Right ventricle myocardium inferior (tissue), 1 donor: ENCODE results near the gene MVB12B. TPM values are rescaled to one million over a fixed set of nuclear protein-coding genes. Genes with fewer than 3 reads are reported as not detected.
A peak's percentile ranks its signal among the peaks of the same experiment; 100 is the strongest.

Source experiments
- ATAC-seq: fragments of 200-7000 bp; cut with Tn5 transposase; one replicate; pipeline ENCODE4 v1.9.1; 2020; ENCODE audit warnings: mild to moderate bottlenecking, moderate library complexity
- DNase-seq: peaks from one replicate; pipeline ENCODE4 v3.0.0; 2021; ENCODE audit errors: missing footprints
- intact Hi-C: fragments of 100-400 bp; cut with DNase I; formaldehyde crosslinking; loops from one replicate; pipeline ENCODE4 v1.11.0; 2022
- total RNA-seq: library from RNA; stranded (reverse); fragmentation: NEBNext Ultra II Directional; extraction: Animal tissue kit (Norgen Biotek cat#: 25700); gene quantifications from one replicate; pipeline ENCODE4 v1.2.1, GENCODE V29; 2021
- donor health status: DM: no; HTN: yes; CAD: no; lungs with severe emphysema.

The MVB12B gene
- total RNA-seq, 1 donor from 2014 or later: 12.7 TPM

GRCh38 chr9:126499911-126500599 is 173.4 kb downstream of the MVB12B start:
- DNase-seq: no peak
- intact Hi-C loops: loop anchor here (5.0 to 10.0 kb wide), 3 partner anchors 192 to 1095 kb away; no protein-coding TSS in a partner anchor
- ATAC-seq: no peak

- DNase-seq: peak; percentile 91
- intact Hi-C loops: loop anchor here (1.0 to 5.0 kb wide), 3 partner anchors 58 to 282 kb away; no protein-coding TSS in a partner anchor
Observed at GRCh38 chr9:126500600-126501382, 174.2 kb downstream of the MVB12B start.

GRCh38 chr9:126501383-126502331 is 175.0 kb downstream of the MVB12B start:
- DNase-seq (no peak), ATAC-seq (no peak)
- intact Hi-C loops: loop anchor here (1.0 to 5.0 kb wide), 3 partner anchors 57 to 281 kb away; no protein-coding TSS in a partner anchor

More at GRCh38 chr9:126500600-126501382, 174.2 kb downstream of the MVB12B start:
- peak; percentile 75 for ATAC-seq

DNA sequence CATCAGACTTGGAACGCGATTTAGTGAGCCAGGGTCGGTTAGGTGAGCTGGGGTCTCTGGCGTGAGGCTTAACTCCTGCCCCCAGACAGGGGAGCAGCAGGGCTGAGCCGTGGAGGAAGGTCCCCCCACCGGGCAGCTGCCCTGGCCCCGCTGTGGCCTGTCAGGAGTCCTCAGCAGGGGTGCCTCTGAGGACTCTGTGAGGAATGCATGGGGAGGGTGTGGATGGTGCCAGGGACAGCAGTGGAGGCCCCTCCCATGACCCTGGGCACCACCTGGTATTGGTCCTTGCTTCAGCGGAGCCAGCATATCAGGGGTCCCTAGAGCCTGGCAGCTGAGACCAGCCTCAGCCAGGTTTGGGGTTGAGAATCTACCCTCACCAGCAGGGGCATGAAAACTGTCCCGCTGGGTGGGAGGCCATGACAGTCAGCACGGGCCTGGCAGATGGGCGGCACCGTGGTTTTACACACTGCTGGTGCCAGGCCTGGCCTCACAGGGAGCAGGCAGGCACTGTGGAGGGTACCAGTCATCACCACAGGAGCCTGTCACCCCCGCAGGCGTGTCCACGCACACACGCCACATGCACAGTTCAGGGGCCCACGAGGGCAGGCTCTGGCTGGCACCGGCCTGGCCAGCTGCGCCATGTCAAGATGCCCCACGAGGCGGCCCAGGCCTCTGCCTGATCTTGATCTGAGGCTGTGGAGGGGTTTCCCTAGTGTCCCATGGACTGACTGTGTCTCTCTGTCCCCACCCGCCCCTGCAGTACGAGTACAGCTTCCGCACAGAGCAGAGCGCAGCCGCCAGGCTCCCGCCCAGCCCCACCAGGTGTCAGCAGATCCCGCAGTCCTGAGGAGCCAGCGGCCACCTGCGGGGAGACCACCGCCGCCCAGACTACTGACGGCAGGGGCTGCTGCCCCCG is 176.0 kb downstream of the MVB12B start:
- DNase-seq: no peak
- ATAC-seq: no peak
- intact Hi-C loops: loop anchor here (5.0 kb wide), 2 partner anchors 190 to 280 kb away; no protein-coding TSS in a partner anchor

DNA sequence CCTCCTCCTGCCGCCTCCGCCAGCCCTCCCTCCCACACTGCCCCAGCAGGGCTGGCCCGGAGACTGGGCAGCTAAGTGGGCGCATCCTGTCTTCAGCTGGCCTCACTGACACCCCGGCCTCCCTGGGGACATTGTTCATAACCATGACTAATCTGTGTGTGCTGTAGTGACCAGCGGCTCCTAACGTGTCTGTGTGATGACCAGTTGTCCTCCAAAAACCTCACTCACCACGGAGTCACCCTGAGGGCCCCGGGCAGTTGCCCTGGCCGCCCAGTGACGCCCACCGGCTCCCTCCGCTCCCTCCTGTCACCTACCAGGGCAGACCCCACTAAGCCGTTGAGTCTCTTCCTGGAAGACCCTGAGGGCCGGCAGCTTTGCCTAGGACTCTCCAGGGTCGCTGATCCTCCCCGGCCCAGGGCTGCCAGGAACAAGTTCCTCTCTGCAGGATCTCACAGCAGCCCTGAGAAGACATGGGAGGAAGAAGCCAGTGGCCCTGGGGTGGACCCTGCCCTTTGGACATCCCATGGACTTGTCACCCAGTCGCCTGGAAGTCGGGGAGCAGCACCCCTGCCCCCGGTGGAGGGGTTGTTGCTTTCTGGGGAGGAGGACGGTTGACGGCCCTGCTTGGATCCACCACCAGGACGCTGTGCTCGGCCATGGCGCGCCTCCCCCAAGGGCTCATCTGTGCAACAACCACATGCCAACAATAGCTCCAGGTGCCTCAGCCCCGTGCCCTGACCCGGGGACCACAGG is 176.9 kb downstream of the MVB12B start:
- intact Hi-C loops: loop anchor here (5.0 kb wide), 2 partner anchors 189 to 279 kb away; no protein-coding TSS in a partner anchor
- ATAC-seq (no peak), DNase-seq (no peak)

DNA sequence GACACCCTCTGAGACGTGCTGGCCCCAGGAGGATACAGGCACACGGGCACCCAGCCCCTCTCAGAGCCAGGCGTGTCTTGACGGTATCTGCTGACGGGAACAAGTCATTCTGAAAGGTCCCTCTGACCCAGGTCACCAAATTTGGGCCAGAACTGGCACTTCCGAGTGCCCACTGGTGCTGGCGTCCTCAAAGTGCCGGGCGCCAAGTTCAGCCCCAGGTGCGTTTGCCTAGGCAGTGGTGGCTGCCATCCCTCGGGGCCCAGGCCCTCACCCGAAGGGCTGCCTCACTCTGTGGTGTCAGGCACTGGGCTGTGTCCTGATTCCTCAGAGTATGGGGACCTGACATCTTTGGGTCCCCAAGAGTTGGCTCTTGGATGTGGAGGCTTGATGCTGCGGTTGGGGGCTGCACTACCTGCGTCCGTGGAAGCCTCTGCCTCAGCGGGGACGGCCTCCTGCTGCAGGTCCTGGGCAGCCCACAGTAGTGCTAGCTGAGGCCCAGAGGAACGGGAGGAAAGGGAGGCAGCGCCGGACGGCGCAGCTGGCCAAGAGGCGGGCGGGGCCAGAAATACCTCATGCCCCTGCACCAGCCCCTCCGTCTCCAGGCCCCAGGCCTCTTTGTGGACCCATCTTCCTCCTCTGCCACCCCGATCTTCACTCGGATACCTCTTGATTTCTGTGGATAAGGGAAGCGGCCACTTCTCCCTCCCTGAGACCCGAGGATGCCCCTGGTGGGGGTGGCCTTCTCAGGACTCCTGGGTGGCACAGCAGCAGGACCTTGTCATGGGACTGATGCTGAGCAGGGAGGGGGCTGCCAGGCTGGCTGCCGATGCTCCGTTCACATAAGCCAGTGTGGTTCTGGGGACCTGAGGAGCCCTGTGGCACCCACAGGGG is 177.7 kb downstream of the MVB12B start:
- no peak for DNase-seq

DNA sequence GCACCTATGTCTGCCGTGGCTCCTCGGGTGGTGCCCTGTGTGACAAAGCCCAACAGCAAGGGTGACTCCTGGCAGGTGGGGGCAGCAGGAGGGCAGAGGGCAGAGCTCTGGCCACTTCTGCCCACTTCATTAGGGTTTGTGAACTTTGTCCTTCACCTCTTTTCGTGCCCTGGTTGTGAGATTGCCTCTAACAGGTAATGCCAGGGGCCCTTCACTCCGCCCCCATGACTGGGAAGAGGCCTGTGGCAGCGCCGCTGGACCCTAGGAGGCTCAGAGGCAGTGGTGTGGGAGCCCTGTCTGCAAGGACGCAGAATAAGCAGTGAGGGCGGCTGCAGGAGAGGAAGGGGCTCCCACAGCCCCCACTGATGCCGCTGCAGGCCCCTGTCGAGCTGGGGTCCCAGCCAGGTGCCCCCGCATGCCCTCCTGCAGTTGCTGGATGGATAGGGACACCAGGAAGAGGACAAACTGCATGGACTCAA is 178.4 kb downstream of the MVB12B start:
- intact Hi-C loops: loop anchor here (5.0 kb wide), 2 partner anchors 187 to 277 kb away; no protein-coding TSS in a partner anchor
- ATAC-seq (no peak), DNase-seq (no peak)

More for the DNA sequence above, 177.7 kb downstream of the MVB12B start:
- no peak for ATAC-seq
- intact Hi-C loops: loop anchor here (5.0 kb wide), 2 partner anchors 188 to 278 kb away; no protein-coding TSS in a partner anchor

DNA sequence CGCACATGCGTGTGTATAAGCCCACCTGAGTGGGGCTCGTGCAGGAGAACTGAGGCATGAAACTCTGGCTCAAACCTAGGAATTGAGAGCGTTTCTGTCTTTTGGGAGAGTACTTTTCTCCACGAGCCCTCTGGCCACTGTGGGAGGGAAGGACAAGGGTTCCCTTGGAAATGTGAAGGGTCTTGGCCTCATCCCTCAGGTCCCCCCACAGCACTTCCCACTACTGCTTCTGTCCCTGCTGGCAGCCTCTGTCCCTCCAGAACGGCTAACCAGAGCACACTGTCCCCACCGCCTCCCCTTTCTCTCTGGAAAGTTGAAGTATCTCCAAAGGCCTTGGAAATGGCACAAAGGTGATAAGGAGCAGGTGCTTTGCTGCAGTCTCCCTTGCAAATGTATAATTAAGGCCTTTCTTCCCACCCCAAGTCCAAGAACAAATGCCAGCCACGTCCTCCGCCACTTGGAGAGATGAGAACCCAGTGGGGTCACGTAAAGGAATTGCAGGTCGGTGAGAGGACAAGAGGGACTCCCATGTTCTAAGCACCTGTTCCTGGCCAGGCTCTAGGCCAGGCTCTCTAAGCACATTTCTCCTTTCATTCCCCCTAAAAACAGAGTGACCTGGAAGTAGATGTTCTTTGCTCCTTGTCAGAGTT is 179.2 kb downstream of the MVB12B start:
- ATAC-seq (no peak), DNase-seq (no peak)
- intact Hi-C loops: no loop called here

- ATAC-seq (no peak), DNase-seq (no peak)
- intact Hi-C loops: no loop called here
Observed at GRCh38 chr9:126506361-126507317, 180.0 kb downstream of the MVB12B start.

- no peak for DNase-seq
- intact Hi-C loops: no loop called here
- ATAC-seq: no peak
Observed at GRCh38 chr9:126507318-126508109, 180.9 kb downstream of the MVB12B start.

GRCh38 chr9:126508171-126508591 is 181.6 kb downstream of the MVB12B start:
- intact Hi-C loops: no loop called here
- ATAC-seq: no peak
- DNase-seq: no peak

- intact Hi-C loops: no loop called here
- ATAC-seq (no peak), DNase-seq (no peak)
Observed at GRCh38 chr9:126508928-126509327, 182.3 kb downstream of the MVB12B start.

GRCh38 chr9:126509718-126510117 is 183.1 kb downstream of the MVB12B start:
- intact Hi-C loops: no loop called here
- no peak for DNase-seq

More at GRCh38 chr9:126509718-126510117, 183.1 kb downstream of the MVB12B start:
- ATAC-seq: no peak
